ENCODE data around the gene SPRYD7. TPM values are rescaled to one million over a fixed set of nuclear protein-coding genes. Genes with fewer than 3 reads are reported as not detected.

SPRYD7 gene
- total RNA-seq, 1 donor from 2014 or later, result 10.3 TPM

DNA sequence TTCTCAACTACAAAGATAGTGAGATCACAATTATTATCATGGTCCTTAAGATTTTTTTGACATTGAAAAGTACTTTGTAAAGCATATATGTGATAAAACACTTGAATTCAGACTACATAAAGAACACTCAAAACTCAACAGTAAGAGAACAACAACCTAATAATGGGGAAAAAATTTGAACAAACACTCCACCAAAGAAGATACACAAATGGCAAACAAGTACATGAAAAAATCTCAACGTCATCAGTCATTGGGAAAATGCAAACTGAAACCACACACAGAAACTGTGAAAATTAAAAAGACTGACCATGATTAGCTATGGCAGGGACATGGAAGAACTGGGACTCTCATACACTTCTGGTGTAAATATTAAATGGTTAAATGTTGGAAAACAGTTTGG, 70.9 kb downstream of the SPRYD7 start:
- Histone ChIP-seq H4K20me1 (ENCODE audit: insufficient read depth, low read length) (no peaks in the 10 kb centered on the region), H3K4me2 (ENCODE audit: low read length) (no peak overlapping the region), H3K36me3 (ENCODE audit: insufficient read depth, low read length) (no peaks in the 10 kb centered on the region), H3K79me2 (ENCODE audit: insufficient read depth, low read length) (no peaks in the 10 kb centered on the region), H3K4me3 (ENCODE audit: insufficient read depth, low read depth, low read length) (no peak overlapping the region), H3K9me3 (ENCODE audit: insufficient read depth, low read depth, low read length) (no peaks in the 10 kb centered on the region), H3K27me3 (ENCODE audit: insufficient read depth, low read length) (no peaks in the 10 kb centered on the region), H2AFZ (ENCODE audit: low read depth, low read length) (no peak overlapping the region), H3K9ac (ENCODE audit: low read length) (no peak overlapping the region), H3K27ac (ENCODE audit: low read depth, low read length) (no peak overlapping the region), H3K4me1 (ENCODE audit: insufficient read depth, low read length) (no peaks in the 10 kb centered on the region)
- DNase-seq (ENCODE audit: low read depth) (no peak), FAIRE-seq (no peak)
- Mint-ChIP-seq H3K4me3 (ENCODE audit: unreplicated experiment) (no peak overlapping the region), H3K4me1 (ENCODE audit: low read depth, unreplicated experiment) (no peaks in the 10 kb centered on the region), H3K27me3 (ENCODE audit: low read depth, unreplicated experiment) (no peaks in the 10 kb centered on the region), H3K36me3 (ENCODE audit: low read depth, unreplicated experiment) (no peaks in the 10 kb centered on the region), H3K27ac (ENCODE audit: unreplicated experiment) (no peak overlapping the region), H3K9me3 (ENCODE audit: unreplicated experiment) (peaks cover 9% of the 10 kb centered on the region)
- TF ChIP-seq EZH2 (IDR thresholded peaks at IDR 0.05; ENCODE audit: insufficient read depth, low read length), result no peak
- TF ChIP-seq, protein P1, sequence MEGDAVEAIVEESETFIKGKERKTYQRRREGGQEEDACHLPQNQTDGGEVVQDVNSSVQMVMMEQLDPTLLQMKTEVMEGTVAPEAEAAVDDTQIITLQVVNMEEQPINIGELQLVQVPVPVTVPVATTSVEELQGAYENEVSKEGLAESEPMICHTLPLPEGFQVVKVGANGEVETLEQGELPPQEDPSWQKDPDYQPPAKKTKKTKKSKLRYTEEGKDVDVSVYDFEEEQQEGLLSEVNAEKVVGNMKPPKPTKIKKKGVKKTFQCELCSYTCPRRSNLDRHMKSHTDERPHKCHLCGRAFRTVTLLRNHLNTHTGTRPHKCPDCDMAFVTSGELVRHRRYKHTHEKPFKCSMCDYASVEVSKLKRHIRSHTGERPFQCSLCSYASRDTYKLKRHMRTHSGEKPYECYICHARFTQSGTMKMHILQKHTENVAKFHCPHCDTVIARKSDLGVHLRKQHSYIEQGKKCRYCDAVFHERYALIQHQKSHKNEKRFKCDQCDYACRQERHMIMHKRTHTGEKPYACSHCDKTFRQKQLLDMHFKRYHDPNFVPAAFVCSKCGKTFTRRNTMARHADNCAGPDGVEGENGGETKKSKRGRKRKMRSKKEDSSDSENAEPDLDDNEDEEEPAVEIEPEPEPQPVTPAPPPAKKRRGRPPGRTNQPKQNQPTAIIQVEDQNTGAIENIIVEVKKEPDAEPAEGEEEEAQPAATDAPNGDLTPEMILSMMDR (IDR thresholded peaks at IDR 0.05; ENCODE audit: insufficient read depth, low read depth, low read length), result no peak

DNA sequence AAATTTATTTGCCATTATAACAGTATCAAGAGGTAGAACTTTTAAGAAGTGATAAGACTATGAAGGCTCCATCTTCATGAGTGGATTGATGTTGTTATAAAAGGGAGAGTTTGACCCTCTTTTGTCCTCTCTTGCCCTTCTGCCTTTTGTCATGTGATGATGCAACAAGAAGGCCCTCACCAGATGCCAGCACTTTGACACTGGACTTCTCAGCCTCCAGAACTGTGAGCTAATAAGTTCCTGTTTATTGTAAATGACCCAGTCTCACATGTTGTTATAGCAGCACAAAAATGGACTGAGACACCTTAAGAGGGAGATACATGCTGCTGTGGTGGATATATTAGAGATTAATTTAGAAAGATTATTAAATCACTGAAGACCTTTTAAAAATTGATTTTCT, 71.6 kb downstream of the SPRYD7 start:
- H3K27ac Mint-ChIP-seq (ENCODE audit: unreplicated experiment), result no peak overlapping the region
- FAIRE-seq, result no peak

More for the DNA sequence above, 71.6 kb downstream of the SPRYD7 start:
- no peak for DNase-seq (ENCODE audit: low read depth)
- no peaks in the 10 kb centered on the region for H3K9me3 ChIP-seq (ENCODE audit: insufficient read depth, low read depth, low read length)
- Mint-ChIP-seq H3K4me1 (ENCODE audit: low read depth, unreplicated experiment) (peaks cover 2% of the 10 kb centered on the region), H3K36me3 (ENCODE audit: low read depth, unreplicated experiment) (no peaks in the 10 kb centered on the region), H3K27me3 (ENCODE audit: low read depth, unreplicated experiment) (no peaks in the 10 kb centered on the region), H3K4me3 (ENCODE audit: unreplicated experiment) (no peak overlapping the region), H3K9me3 (ENCODE audit: unreplicated experiment) (peaks cover 9% of the 10 kb centered on the region)
- no peak overlapping the region for H3K9ac ChIP-seq (ENCODE audit: low read length)
- H3K36me3 ChIP-seq (ENCODE audit: insufficient read depth, low read length), result no peaks in the 10 kb centered on the region
- no peaks in the 10 kb centered on the region for H3K79me2 ChIP-seq (ENCODE audit: insufficient read depth, low read length)
- no peak overlapping the region for H3K27ac ChIP-seq (ENCODE audit: low read depth, low read length)
- TF ChIP-seq, protein P1 (IDR thresholded peaks at IDR 0.05; ENCODE audit: insufficient read depth, low read depth, low read length), result no peak
- no peak for TF ChIP-seq EZH2 (IDR thresholded peaks at IDR 0.05; ENCODE audit: insufficient read depth, low read length)
- no peak overlapping the region for H3K4me2 ChIP-seq (ENCODE audit: low read length)
- H3K4me3 ChIP-seq (ENCODE audit: insufficient read depth, low read depth, low read length), result no peak overlapping the region
- no peaks in the 10 kb centered on the region for H3K27me3 ChIP-seq (ENCODE audit: insufficient read depth, low read length)
- H3K4me1 ChIP-seq (ENCODE audit: insufficient read depth, low read length), result peaks cover 4% of the 10 kb centered on the region
- H2AFZ ChIP-seq (ENCODE audit: low read depth, low read length), result no peak overlapping the region
- H4K20me1 ChIP-seq (ENCODE audit: insufficient read depth, low read length), result no peaks in the 10 kb centered on the region

Other genes with a start within 250 kb of the SPRYD7 start
- gene EBPL, start 244.9 kb downstream of the SPRYD7 start, total RNA-seq, result 57.6 and 62.1 TPM in 2 replicates
- gene KPNA3, start 143.7 kb downstream of the SPRYD7 start, total RNA-seq, result 54.9 and 62.0 TPM in 2 replicates
- 24.1 and 26.4 TPM in 2 replicates for gene TRIM13, start 60.7 kb upstream of the SPRYD7 start, total RNA-seq
- gene KCNRG, start 79.1 kb upstream of the SPRYD7 start, total RNA-seq, result 0.41 and 0.61 TPM in 2 replicates

Data from astrocyte (in vitro differentiated cells and primary cell).